22Rv1 (cell line): ENCODE results near the gene ITGA2.
A peak's percentile ranks its signal among the peaks of the same experiment; 100 is the strongest.

Experiments used
- H3K27ac ChIP-seq: fragments of 450-650 bp; 2 replicates; pipeline ENCODE4 v1.5.1; 2017
- CTCF ChIP-seq: fragments of 450-650 bp; IDR thresholded peaks from 2 replicates; pipeline ENCODE4 v1.5.1; 2017; ENCODE audit warnings: mild to moderate bottlenecking
- ZFX ChIP-seq: fragments of 450-650 bp; IDR thresholded peaks from 2 replicates; pipeline ENCODE4 v1.6.1; 2017; ENCODE audit warnings: antibody characterized with exemption, borderline replicate concordance

The ITGA2 gene

GRCh38 chr5:53095931-53096525, 106.9 kb downstream of the ITGA2 start:
- H3K27ac ChIP-seq: no peak overlapping the region

GRCh38 chr5:53099546-53099945, 110.4 kb downstream of the ITGA2 start:
- H3K27ac ChIP-seq: no peak overlapping the region
- TF ChIP-seq CTCF (no peak), ZFX (no peak)

More at GRCh38 chr5:53095931-53096525, 106.9 kb downstream of the ITGA2 start:
- peak; percentile 91 for TF ChIP-seq CTCF
- TF ChIP-seq ZFX: no peak

- TF ChIP-seq ZFX (no peak), CTCF (no peak)
- H3K27ac ChIP-seq: no peak overlapping the region
Measured at GRCh38 chr5:53100606-53101005, 111.5 kb downstream of the ITGA2 start.

- no peak for TF ChIP-seq ZFX
- TF ChIP-seq CTCF: no peak
- no peak overlapping the region for H3K27ac ChIP-seq
Measured at GRCh38 chr5:53105611-53106300, 116.6 kb downstream of the ITGA2 start.

GRCh38 chr5:53109056-53109442, 119.9 kb downstream of the ITGA2 start:
- TF ChIP-seq CTCF (no peak), ZFX (no peak)
- peak overlapping the region; percentile 61 for H3K27ac ChIP-seq

GRCh38 chr5:53109443-53110127, 120.4 kb downstream of the ITGA2 start, which contains the start of gene MOCS2:
TSS of gene MOCS2 (minus strand) at chr5:53109757. CDS start at chr5:53107174, 2,583 bp downstream.
- peak within 1 kb of the TSS; percentile 61 for H3K27ac ChIP-seq

More at GRCh38 chr5:53109443-53110127, 120.4 kb downstream of the ITGA2 start, which contains the start of gene MOCS2:
- TF ChIP-seq ZFX (no peak), CTCF (no peak)
